Glomerular visceral epithelial cell (primary cell): Measurements from ENCODE around the gene HOXB8.

Experiments
- DNase-seq: peaks from one replicate; pipeline ENCODE4 v3.0.0-alpha.2; 2016; ENCODE audit errors: extremely low spot score

Gene HOXB8

DNA sequence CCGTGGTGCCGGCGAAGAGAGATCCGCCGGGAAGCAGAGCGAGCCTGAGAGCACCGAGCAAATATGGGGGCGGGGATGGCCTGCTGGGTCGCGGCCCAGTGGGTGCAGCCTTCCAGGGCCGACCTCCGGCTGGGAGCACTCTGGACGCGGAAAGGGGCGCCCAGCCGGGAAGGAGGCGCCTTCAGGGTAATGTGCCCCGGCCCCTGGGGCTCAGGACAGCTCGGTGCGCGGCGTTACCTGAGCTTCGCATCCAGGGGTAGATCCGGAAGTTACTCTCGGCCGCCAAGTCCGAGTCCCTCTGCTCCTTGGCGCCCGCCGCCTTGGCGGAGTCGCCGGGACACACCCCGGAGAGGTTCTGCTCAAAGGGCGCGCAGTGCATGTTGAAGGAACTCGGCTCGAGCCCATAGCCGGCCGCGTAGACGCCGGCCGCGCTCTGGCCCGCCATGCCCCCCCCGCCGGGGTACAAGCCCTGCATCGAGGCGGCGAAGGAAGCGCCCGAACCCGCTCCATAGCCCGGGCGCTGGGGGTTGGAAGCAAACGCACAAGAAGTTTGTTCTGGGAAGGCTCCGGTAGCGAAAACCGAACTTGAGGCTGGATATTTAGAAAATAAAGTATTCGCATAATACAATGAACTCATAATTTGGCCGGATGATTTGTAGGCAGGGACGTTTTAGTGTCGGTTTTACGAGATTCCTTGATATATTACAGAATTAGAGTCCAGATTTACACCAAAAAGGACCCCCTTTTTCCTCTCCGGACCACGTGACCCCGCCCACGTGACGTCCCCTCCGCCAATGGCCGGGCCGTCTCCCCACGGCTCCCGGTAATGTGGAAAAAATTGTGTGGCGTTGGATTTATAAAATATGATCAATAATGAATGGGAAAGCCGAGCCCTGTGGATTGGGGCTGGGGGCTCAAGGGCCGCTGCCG, 4.5 kb downstream of the HOXB8 start, which contains the start of gene HOXB7:
Gene HOXB7 (minus strand): TSS at position 736 of the 930 bp plus-strand sequence. CDS start 99 bp downstream, at position 637.
- DNase-seq, result peak; percentile 68

GRCh38 chr17:48609759-48610281, 5.3 kb downstream of the HOXB8 start:
- DNase-seq, result no peak

- no peak for DNase-seq
Measured at GRCh38 chr17:48609033-48609432, 6.1 kb downstream of the HOXB8 start.

DNA sequence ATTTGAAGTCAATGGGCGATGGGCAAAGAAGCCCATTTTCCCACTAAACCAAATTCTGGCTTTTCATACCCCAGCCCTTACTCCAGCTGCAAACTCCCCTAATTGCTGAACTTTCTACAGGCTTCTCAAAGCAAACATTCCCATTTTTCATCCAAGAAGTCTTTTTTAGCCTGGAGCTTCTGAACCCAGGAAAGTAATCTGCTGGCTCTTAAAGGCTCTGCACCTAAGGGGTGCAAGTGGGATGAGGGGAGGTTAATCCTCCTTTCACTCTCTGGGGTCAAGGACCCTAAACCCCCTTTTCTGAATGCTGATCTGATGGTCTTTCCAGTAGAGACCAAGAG, 6.6 kb downstream of the HOXB8 start:
- DNase-seq, result no peak

DNA sequence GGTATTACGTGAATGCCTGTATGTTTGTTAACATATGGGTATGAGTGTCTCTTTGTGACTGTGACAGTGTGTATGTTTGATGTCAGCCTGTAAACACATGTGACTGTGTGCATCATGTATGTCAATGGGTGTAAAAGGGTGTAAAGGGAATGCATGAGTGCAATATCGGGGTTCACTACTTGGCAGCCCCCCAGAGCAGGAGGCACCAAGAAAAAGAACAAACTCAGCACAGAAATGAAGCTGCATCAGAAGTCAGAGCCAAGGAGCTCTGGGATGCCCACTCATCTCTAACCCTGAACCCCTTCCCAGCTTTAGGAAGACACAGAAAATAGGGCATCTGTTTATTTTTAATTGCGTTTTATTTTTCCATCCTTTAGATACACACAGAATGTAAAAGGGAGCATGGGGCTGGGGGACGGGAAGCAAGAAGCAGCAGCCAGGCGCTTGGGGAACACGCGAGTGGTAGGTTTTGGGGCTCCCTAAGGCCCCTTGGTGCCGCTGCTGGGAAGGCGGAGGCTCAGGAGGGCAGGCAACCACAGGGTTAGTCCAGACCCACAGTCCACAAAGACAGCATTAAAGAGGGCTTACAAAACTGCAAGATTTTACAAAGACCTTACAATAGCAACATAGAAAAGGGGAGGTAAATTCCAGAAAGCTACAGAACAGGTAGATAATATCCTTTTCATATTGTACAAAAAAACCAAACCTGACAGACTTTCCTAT, 8.0 kb downstream of the HOXB8 start:
- DNase-seq, result no peak

GRCh38 chr17:48605991-48606891, 8.9 kb downstream of the HOXB8 start:
- DNase-seq, result no peak

GRCh38 chr17:48605409-48605919, 9.6 kb downstream of the HOXB8 start:
- no peak for DNase-seq

DNA sequence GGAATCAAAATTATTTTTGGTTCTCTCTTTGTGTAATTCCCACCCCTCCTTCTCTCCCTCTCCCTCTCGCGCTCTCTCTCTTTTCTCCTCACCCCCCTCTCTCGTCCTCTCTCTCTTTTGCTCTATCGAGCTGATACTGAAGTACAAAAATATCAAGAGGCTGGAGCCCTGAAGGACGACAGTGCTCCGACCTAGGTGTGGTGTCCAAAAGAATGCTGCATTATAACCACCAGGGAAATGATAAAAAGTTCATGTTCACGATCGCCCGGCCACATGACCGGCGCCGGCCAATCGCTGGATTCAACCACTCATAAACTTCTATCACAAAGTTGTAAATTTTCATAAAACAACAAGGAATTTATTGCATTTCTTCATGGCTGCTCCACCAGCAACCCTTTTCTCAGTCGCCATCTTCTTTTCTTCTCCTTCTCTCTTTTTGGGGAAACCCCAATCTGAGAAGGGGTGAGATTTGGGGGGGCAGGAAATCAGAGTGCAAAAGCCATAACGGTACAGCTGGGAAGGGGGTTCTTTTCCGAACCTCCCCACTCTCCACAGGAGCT, 10.2 kb downstream of the HOXB8 start, which contains the start of gene HOXB6:
Gene HOXB6 (minus strand): TSS at position 217 of the 560 bp plus-strand sequence. CDS start 6,836 bp downstream, outside the sequence.
- peak; percentile 81 for DNase-seq

DNA sequence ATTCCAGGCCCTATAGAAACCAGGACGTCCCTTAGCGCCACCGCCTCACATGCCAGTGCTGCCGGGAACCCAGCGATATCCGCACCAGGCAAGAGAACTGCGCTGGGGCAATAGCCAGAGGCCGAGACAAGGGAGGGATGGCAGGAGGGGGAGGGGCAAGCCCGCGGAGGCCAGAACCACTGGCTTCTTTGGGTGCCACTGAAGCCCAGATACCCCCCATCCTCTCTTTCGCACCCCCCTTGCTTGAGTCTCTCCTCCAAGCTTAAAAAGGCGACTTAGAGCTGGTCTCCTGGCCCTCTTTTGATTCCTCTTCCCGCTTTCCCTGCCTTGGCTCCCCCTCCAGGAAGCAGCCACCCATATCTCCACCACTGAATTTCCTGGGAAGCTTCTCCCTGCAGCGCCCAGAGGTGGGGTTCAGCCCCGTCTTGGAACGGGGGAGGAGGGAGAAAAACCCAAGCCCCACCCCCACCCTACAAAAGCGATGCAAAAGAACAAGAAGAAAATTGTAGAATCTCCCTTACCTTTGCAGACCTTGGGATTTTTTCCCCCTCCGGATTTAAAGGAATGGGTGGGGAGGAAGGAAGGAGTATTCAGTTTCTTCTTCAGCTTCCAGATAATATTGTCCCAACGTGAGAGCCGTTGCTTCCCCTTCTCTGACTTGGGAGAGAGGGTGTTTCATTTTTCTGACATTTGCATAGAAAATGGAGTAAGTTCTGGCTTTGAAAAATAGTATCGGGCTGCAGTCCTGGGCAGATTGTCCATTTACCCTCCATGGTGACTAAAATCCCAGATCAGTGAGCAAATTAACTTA, 10.9 kb downstream of the HOXB8 start:
- DNase-seq, result peak; percentile 77

- DNase-seq, result peak; percentile 78
Measured at GRCh38 chr17:48601539-48602425, 13.3 kb downstream of the HOXB8 start.

DNA sequence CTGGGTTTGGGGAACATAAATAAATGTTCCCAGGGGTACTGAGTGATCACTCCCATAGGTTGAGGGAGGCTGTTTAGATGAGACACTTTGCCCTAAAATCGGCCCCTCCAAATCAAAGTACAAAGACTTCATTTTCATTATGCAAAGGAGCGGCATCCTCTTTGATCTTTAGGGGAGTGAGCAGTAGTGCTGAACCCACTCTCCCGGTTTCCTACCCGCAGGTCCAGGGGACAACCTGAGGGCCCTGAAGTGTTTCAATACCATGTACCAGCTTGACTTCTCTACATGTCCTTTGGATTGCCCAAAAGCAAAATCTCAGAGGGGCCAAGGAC, 13.9 kb downstream of the HOXB8 start:
- DNase-seq, result no peak

DNA sequence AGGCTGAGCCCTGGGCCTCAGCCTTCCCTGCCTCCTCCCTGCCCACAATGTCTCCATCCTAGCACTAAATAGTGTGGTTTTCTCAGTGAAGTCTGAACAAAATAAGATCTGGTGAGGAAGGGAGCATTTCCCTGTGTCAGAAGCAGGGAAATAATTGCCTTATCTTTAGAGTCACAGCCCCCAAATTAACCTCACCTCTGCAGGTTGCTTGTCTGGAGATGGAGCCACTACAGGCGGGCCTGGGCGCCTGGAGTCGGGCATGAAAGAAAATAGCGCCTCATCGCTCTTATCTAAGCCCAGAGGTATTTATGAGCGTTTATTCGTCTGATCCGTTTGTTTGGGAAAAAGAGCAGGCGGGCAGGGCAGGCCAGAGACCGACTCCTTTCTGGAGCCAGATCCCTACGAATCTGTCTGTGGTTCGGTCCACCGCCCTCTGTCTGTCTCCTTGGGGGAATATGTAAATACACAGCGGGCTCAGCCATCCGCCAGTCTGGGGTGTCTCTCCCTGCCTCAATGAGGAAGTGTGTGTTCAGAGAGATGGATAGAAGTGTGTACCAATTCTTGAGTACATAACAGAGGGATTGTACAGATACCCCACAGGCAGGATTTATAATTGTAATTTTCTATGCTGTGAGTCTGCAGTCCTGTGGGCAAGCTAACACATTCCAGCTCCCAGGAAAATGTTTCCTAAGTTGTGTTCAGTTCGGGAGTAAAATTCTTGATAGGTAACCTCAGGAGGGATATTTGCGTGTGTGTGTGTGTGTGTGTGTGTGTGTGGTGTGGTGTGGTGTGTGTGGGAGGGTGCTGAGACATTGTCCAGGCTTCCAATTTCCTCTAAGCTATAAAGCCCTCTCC, 14.6 kb downstream of the HOXB8 start:
- DNase-seq, result peak; percentile 65

GRCh38 chr17:48599354-48599753, 15.7 kb downstream of the HOXB8 start:
- no peak for DNase-seq

DNA sequence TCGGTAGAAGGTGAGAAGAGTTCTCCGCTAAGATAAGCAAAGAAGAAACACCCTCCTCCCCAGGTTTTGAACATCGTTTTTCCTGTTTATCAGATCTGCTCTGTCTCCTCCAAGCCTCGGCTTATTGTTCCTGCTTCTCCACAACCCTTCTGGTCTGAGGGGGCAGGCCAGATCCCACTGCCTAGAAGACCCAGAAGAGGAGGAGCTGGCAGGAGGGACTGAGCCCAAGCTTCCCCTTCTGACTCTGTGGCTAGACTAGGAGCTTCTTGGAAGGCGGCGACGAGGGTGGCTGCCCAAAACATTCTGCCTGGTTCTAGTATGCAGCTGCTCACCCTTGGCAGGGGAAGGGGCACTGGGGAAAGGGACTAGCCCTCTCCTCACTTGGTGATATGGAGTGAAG, 16.4 kb downstream of the HOXB8 start:
- DNase-seq, result no peak

DNA sequence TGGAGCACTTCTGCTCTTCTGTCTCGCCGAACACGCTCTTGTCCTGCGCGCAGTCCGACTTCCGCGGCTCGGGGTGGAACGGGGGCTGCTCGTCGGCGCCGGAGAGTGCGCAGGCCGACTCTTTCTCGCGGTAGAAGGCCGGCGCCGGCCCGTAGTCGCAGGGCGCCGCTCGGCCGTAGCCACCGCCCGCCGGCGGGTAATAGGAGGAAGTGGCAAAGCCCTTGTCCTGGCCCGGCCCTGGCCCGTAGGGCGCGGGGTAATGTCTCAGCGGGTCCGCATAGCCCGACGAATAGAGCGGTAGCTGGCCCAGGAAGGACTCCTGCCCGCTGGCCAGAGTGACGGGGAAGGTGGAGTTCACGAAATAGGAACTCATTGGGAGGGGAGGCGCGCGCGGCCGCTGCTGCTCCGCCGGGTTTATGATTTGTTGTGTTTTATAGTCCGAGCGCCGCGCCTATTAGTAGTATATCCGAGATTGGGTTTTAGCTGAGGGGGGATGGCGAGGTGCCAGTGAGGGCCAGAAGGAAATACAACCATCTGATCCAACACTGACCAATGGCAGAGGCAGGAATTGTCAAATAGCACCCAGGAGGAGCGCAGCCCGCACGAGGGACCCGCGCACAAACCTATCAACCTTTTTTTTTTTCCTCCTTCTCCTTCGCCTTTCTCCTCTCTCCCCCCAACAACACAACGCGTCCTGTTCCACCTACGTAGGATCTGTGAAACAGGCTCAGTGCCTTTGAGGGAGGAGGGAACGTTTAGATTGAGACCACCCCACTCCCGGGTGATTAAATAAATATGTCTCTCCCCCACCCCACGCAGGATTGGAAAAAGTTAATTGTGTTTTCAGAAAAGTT, 17.1 kb downstream of the HOXB8 start:
- DNase-seq, result peak; percentile 82

GRCh38 chr17:48597528-48597777, 17.6 kb downstream of the HOXB8 start:
- no peak for DNase-seq

DNA sequence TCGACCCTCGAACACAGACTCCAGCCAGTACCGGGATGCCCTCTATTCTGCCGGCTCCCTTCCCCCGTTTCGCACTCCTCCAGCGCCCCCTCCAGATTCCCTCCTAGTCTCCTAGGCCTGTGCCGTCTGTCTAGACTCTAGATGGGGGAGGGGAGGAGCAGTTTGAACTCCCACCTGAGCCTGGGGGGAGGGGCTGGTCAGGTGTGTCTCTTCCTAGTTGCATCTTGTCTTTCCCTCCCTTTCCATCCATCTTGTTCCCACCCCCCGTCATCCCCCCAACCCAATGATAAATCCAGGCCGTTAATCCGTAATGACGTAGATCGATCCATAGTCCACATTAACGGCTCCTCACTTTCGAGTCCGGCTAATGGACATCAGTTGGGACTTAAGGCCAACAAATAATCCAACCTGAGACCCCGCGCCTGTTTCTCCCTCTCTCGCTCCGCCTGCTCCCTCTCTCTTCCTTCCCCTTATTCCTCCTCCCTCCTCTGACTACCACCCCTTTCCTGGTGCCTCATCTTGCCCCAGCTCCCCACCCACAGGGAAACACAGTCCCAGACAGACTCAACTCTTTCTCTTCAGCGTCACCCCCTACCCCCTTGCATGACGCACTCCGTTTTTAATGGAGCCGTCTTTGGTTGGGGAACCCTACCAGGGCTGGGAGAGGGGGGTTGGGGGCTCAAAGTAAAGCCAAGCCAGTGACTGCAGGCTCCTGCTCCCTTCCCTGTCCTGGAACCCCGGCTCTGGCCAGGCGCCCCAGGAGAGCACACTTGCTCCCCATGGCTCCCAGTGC, 18.2 kb downstream of the HOXB8 start:
- DNase-seq, result peak; percentile 51
